HepG2 (cell line): ENCODE data around the gene COL18A1. TPM values are rescaled to one million over a fixed set of nuclear protein-coding genes. Genes with fewer than 3 reads are reported as not detected.

Experiments
- ATF7 ChIP-seq, 2 experiments: fragments of 450-650 bp in 1 of 2; sonication (generic) in 1 of 2; formaldehyde crosslinking in 1 of 2; IDR thresholded peaks; 2 replicates each; pipeline versions ENCODE4 v1.4.0 to v1.6.1; 2016 to 2020; ENCODE audit warnings: antibody characterized with exemption in 1 of 2, mild to moderate bottlenecking in 1 of 2, missing genetic modification reagents in 1 of 2
- ATF7-NPFF ChIP-seq: sonication (generic); formaldehyde crosslinking; IDR thresholded peaks from 2 replicates; pipeline ENCODE4 v1.8.1; 2023; ENCODE audit warnings: mild to moderate bottlenecking, low read depth, missing genetic modification reagents, moderate library complexity
- CBFB ChIP-seq: sonication (generic); formaldehyde crosslinking; IDR thresholded peaks from 2 replicates; pipeline ENCODE4 v1.4.0; 2020; ENCODE audit warnings: missing genetic modification reagents
- E2F1 ChIP-seq: sonication (generic); formaldehyde crosslinking; IDR thresholded peaks from 2 replicates; pipeline ENCODE4 v1.5.0; 2020; ENCODE audit warnings: missing genetic modification reagents
- GATAD1 ChIP-seq: IDR thresholded peaks from 2 replicates; pipeline ENCODE4 v1.6.1; 2016; ENCODE audit warnings: missing genetic modification reagents, missing compliant biosample characterization
- JUND ChIP-seq: sonication (generic); formaldehyde crosslinking; IDR thresholded peaks from 2 replicates; pipeline ENCODE4 v1.8.0; 2022; ENCODE audit warnings: mild to moderate bottlenecking, missing genetic modification reagents
- NR1H2 ChIP-seq: sonication (generic); formaldehyde crosslinking; IDR thresholded peaks from 2 replicates; pipeline ENCODE4 v1.8.1; 2022; ENCODE audit warnings: low read depth, missing genetic modification reagents, borderline replicate concordance
- ONECUT2 ChIP-seq: sonication (generic); formaldehyde crosslinking; IDR thresholded peaks from 2 replicates; pipeline ENCODE4 v1.4.0; 2020; ENCODE audit warnings: missing genetic modification reagents
- RFXAP ChIP-seq: sonication (generic); formaldehyde crosslinking; IDR thresholded peaks from 2 replicates; pipeline ENCODE4 v1.4.0; 2020; ENCODE audit warnings: missing genetic modification reagents, borderline replicate concordance
- SMAD9 ChIP-seq: sonication (generic); formaldehyde crosslinking; IDR thresholded peaks from 2 replicates; pipeline ENCODE4 v1.5.1; 2020; ENCODE audit warnings: mild to moderate bottlenecking, missing genetic modification reagents
- TEAD2 ChIP-seq: sonication (generic); formaldehyde crosslinking; IDR thresholded peaks from 2 replicates; pipeline ENCODE4 v1.9.0; 2021; ENCODE audit warnings: missing genetic modification reagents
- YEATS4 ChIP-seq: sonication (generic); formaldehyde crosslinking; IDR thresholded peaks from 2 replicates; pipeline ENCODE4 v1.4.0; 2020; ENCODE audit warnings: missing genetic modification reagents, borderline replicate concordance
- ZBTB49 ChIP-seq: sonication (generic); formaldehyde crosslinking; IDR thresholded peaks from 2 replicates; pipeline ENCODE4 v1.4.0; 2020; ENCODE audit warnings: missing genetic modification reagents, borderline replicate concordance
- ZFY ChIP-seq: sonication (generic); formaldehyde crosslinking; IDR thresholded peaks from 2 replicates; pipeline ENCODE4 v1.4.0; 2020; ENCODE audit warnings: missing genetic modification reagents
- ZNF468 ChIP-seq: sonication (generic); formaldehyde crosslinking; IDR thresholded peaks from 2 replicates; pipeline ENCODE4 v1.8.0; 2022; ENCODE audit warnings: mild to moderate bottlenecking, moderate library complexity, missing genetic modification reagents
- ZNF589 ChIP-seq: sonication (generic); formaldehyde crosslinking; conservative IDR thresholded peaks from 2 replicates; pipeline ENCODE4 v1.8.0; 2022; ENCODE audit warnings: mild to moderate bottlenecking, moderate library complexity, missing genetic modification reagents
- ZNF644 ChIP-seq: IDR thresholded peaks from 2 replicates; pipeline ENCODE4 v1.6.1; 2016; ENCODE audit warnings: low read depth
- ZNF776 ChIP-seq: sonication (generic); formaldehyde crosslinking; IDR thresholded peaks from 2 replicates; pipeline ENCODE4 v1.4.0; 2020; ENCODE audit warnings: mild to moderate bottlenecking, missing genetic modification reagents
- polyA plus RNA-seq, 8 experiments: library from polyadenylated mRNA; depleted of rRNA in 3 of 8; stranded (reverse) in 7 of 8; unstranded in 1 of 8; fragments of >200 nt; fragmentation: Illumina TruSeq in 4 of 8; extraction: Trizol in 4 of 8; gene quantifications; 2 replicates each; pipeline versions ENCODE4 v1.2.1 to v1.2.3, GENCODE V29; 2011 to 2016; ENCODE audit warnings: low read depth in 4 of 8, missing spikeins in 1 of 8, mixed read lengths in 1 of 8; ENCODE audit not compliant: insufficient read depth in 1 of 8
- total RNA-seq, 5 experiments: library from RNA; depleted of rRNA; stranded (reverse); fragments of >200 nt; fragmentation: Illumina TruSeq; extraction: Trizol; gene quantifications; 2 replicates each; pipeline ENCODE4 v1.2.3, GENCODE V29; 2016; ENCODE audit warnings: low read depth in 1 of 5
- TF ChIP-seq, protein P1 (sequence below): sonication (generic); formaldehyde crosslinking; IDR thresholded peaks from 2 replicates; pipeline ENCODE4 v1.5.1; 2020; ENCODE audit warnings: mild to moderate bottlenecking, moderate library complexity, missing genetic modification reagents
- TF ChIP-seq, protein P2 (sequence below): IDR thresholded peaks from 2 replicates; pipeline ENCODE4 v1.6.1; 2016; ENCODE audit warnings: low read depth, borderline replicate concordance
- TF ChIP-seq, protein P3 (sequence below): sonication (generic); formaldehyde crosslinking; IDR thresholded peaks from 2 replicates; pipeline ENCODE4 v1.9.0; 2022; ENCODE audit warnings: missing genetic modification reagents, mild to moderate bottlenecking, borderline replicate concordance

Gene COL18A1
- total and polyA plus RNA-seq, 2 of the 13 experiments (the other 11 are each of a cell fraction or from before 2014, with no cell fraction given) = 79.0 to 102 TPM

DNA sequence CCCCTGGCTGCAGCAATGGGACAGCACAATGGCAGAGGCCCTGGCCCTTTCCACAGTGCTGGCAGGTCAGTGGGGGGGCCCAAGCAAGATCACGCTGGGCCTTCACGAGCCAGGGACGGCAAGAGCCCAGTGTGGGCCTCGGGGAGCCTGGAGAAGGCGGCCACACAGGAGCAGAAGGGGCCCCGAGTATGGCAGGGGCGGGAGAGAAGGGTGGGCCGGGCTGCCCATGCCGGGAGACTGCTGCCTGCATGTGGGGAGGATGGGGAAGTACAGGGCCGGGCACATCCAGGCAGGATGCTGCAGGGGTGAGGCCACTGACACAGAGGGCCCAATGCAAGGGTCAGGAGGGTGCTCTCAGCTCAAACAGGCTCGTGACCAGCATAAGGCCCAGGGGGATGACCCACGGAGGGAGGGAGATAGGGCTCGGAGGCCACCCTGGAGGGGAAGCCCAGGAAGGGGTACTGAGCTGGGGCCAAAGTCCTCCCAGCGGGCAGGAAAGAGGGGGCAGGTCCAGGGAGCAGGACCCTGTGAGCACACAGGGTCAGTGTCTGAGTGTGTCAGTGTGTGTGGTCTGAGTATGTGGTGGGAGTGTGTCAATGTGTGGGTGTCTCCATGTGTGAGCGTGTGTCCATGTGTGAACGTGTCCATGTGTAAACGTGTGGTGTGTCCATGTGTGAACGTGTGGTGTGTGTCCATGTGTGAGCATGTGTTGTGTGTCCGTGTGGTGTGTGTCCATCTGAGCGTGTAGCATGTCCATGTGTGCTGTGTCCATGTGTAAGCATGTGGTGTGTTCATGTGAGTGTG lies 124.2 kb downstream of the COL18A1 start (continued):
- TF ChIP-seq, protein P1, sequence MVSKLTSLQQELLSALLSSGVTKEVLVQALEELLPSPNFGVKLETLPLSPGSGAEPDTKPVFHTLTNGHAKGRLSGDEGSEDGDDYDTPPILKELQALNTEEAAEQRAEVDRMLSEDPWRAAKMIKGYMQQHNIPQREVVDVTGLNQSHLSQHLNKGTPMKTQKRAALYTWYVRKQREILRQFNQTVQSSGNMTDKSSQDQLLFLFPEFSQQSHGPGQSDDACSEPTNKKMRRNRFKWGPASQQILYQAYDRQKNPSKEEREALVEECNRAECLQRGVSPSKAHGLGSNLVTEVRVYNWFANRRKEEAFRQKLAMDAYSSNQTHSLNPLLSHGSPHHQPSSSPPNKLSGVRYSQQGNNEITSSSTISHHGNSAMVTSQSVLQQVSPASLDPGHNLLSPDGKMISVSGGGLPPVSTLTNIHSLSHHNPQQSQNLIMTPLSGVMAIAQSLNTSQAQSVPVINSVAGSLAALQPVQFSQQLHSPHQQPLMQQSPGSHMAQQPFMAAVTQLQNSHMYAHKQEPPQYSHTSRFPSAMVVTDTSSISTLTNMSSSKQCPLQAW (CRISPR knock-in tag) = peak; percentile 85
- TF ChIP-seq, protein P2, sequence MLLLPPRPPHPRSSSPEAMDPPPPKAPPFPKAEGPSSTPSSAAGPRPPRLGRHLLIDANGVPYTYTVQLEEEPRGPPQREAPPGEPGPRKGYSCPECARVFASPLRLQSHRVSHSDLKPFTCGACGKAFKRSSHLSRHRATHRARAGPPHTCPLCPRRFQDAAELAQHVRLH (CRISPR knock-in tag) = no peak
- TF ChIP-seq SMAD9 (CRISPR knock-in tag) (no peak), JUND (peak; percentile 49; the same call in 1 of the 2 replicates), ATF7-NPFF (CRISPR knock-in tag) (no peak), ZNF468 (CRISPR knock-in tag) (no peak), YEATS4 (CRISPR knock-in tag) (no peak; the same call in 1 of the 2 replicates), GATAD1 (no peak), ZNF589 (no peak), ZNF776 (CRISPR knock-in tag) (no peak), CBFB (no peak), E2F1 (no peak), ZNF644 (no peak), ATF7 (IDR thresholded peaks at IDR 0.05) (no peak), ATF7 (CRISPR knock-in tag; IDR thresholded peaks at IDR 0.05) (no peak), TEAD2 (no peak), ZBTB49 (CRISPR knock-in tag) (no peak), ZFY (CRISPR knock-in tag) (peak; percentile 43), ONECUT2 (CRISPR knock-in tag) (no peak), RFXAP (CRISPR knock-in tag) (no peak), NR1H2 (CRISPR knock-in tag) (no peak)
- TF ChIP-seq, protein P3, sequence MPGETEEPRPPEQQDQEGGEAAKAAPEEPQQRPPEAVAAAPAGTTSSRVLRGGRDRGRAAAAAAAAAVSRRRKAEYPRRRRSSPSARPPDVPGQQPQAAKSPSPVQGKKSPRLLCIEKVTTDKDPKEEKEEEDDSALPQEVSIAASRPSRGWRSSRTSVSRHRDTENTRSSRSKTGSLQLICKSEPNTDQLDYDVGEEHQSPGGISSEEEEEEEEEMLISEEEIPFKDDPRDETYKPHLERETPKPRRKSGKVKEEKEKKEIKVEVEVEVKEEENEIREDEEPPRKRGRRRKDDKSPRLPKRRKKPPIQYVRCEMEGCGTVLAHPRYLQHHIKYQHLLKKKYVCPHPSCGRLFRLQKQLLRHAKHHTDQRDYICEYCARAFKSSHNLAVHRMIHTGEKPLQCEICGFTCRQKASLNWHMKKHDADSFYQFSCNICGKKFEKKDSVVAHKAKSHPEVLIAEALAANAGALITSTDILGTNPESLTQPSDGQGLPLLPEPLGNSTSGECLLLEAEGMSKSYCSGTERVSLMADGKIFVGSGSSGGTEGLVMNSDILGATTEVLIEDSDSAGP (CRISPR knock-in tag) = no peak; the same call in 1 of the 2 replicates
